Measurements from ENCODE around the gene CIAO3. TPM values are rescaled to one million over a fixed set of nuclear protein-coding genes. Genes with fewer than 3 reads are reported as not detected.

The CIAO3 gene
- total RNA-seq, 4 donors from 2014 or later, result 73.4 to 164 (median 117) TPM

GRCh38 chr16:684071-684794, 56.6 kb downstream of the CIAO3 start, which contains the start of gene JMJD8:
Gene JMJD8 (minus strand): TSS chr16:684334. CDS start chr16:684319, 15 bp downstream.
- DNase-seq, result peak; percentile 96 to 99 (median 99)
- peaks cover 0 to 32% (median 0%) of the 10 kb centered on the region in 3 donors for H3K36me3 ChIP-seq
- H3K9me3 ChIP-seq, result no peaks in the 10 kb centered on the region
- peaks cover 0 to 50% (median 30%) of the 10 kb centered on the region in 4 donors for H3K4me1 ChIP-seq
- no peaks in the 10 kb centered on the region for H3K27me3 ChIP-seq
- peak within 1 kb of the TSS; percentile 58 to 83 (median 72) for H3K4me3 ChIP-seq
- TF ChIP-seq CTCF (IDR thresholded peaks at IDR 0.05) (no peak), POLR2A (IDR thresholded peaks at IDR 0.05) (peak; percentile 40 to 42)
- peak within 1 kb of the TSS; percentile 55 to 85 (median 68) for H3K27ac ChIP-seq

- peaks cover 0 to 32% (median 0%) of the 10 kb centered on the region in 3 donors for H3K36me3 ChIP-seq
- H3K27ac ChIP-seq, result peak overlapping the region; percentile 55 to 85 (median 68)
- no peak for TF ChIP-seq POLR2A (IDR thresholded peaks at IDR 0.05)
- TF ChIP-seq CTCF (IDR thresholded peaks at IDR 0.05), result no peak
- H3K27me3 ChIP-seq, result no peaks in the 10 kb centered on the region
- peak overlapping the region; percentile 58 to 83 (median 72) for H3K4me3 ChIP-seq
- H3K4me1 ChIP-seq, result peaks cover 0 to 45% (median 31%) of the 10 kb centered on the region in 4 donors
- DNase-seq, result no peak
- no peaks in the 10 kb centered on the region for H3K9me3 ChIP-seq
Observed at GRCh38 chr16:683396-684070, 57.3 kb downstream of the CIAO3 start.

- peak overlapping the region in 3 of 4 donors; percentile 58 to 83 (median 83) for H3K4me3 ChIP-seq
- peaks cover 0 to 45% (median 32%) of the 10 kb centered on the region in 4 donors for H3K4me1 ChIP-seq
- H3K27me3 ChIP-seq, result no peaks in the 10 kb centered on the region
- no peaks in the 10 kb centered on the region for H3K9me3 ChIP-seq
- TF ChIP-seq POLR2A (IDR thresholded peaks at IDR 0.05) (no peak), CTCF (IDR thresholded peaks at IDR 0.05) (no peak)
- peaks cover 0 to 32% (median 0%) of the 10 kb centered on the region in 3 donors for H3K36me3 ChIP-seq
- DNase-seq, result no peak
- H3K27ac ChIP-seq, result no peak overlapping the region
Observed at GRCh38 chr16:682493-683395, 58.1 kb downstream of the CIAO3 start.

- Histone ChIP-seq H3K4me3 (no peak overlapping the region), H3K9me3 (no peaks in the 10 kb centered on the region), H3K27me3 (no peaks in the 10 kb centered on the region), H3K27ac (no peak overlapping the region), H3K4me1 (peaks cover 4 to 51% (median 36%) of the 10 kb centered on the region in 4 donors), H3K36me3 (peaks cover 0 to 27% (median 0%) of the 10 kb centered on the region in 3 donors)
- no peak for DNase-seq
- TF ChIP-seq POLR2A (IDR thresholded peaks at IDR 0.05), result no peak
- TF ChIP-seq CTCF (IDR thresholded peaks at IDR 0.05), result no peak
Observed at GRCh38 chr16:681746-682427, 58.9 kb downstream of the CIAO3 start.
